Immature natural killer cell (primary cell): ENCODE measurements around the gene HDAC4. TPM values are rescaled to one million over a fixed set of nuclear protein-coding genes. Genes with fewer than 3 reads are reported as not detected.

Source experiments
- DNase-seq, 3 donors: peaks; one replicate each; pipeline ENCODE4 v3.0.0; 2022; ENCODE audit warnings: mixed read lengths in 1 of 3
- H3K27ac Mint-ChIP-seq, 6 donors: one replicate each; pipeline ENCODE4 v1.8.0; 2020; ENCODE audit warnings: mixed read lengths in 6 of 6, mild to moderate bottlenecking in 5 of 6, inconsistent platforms in 4 of 6, moderate library complexity in 3 of 6
- H3K27me3 Mint-ChIP-seq, 3 donors: one replicate each; pipeline ENCODE4 v1.8.0; 2020 to 2021; ENCODE audit warnings: low read depth in 3 of 3, mild to moderate bottlenecking in 3 of 3, mixed read lengths in 3 of 3, moderate library complexity in 3 of 3, inconsistent platforms in 1 of 3
- H3K36me3 Mint-ChIP-seq, 3 donors: one replicate each; pipeline ENCODE4 v1.8.0; 2020; ENCODE audit warnings: mixed read lengths in 3 of 3, inconsistent platforms in 2 of 3, mild to moderate bottlenecking in 2 of 3
- H3K4me1 Mint-ChIP-seq, 2 donors: one replicate each; pipeline ENCODE4 v1.8.0; 2020; ENCODE audit warnings: inconsistent platforms in 2 of 2, mild to moderate bottlenecking in 2 of 2, mixed read lengths in 2 of 2, moderate library complexity in 1 of 2
- H3K4me3 Mint-ChIP-seq, 5 donors: one replicate each; pipeline ENCODE4 v1.8.0; 2020; ENCODE audit warnings: mild to moderate bottlenecking in 5 of 5, mixed read lengths in 5 of 5, inconsistent platforms in 3 of 5, moderate library complexity in 3 of 5
- H3K9me3 Mint-ChIP-seq, 6 donors: one replicate each; pipeline ENCODE4 v1.8.0; 2020; ENCODE audit warnings: mild to moderate bottlenecking in 6 of 6, mixed read lengths in 6 of 6, inconsistent platforms in 4 of 6, moderate library complexity in 3 of 6
- polyA plus RNA-seq, 3 donors: library from polyadenylated mRNA; unstranded; fragments of 300-500 nt; fragmentation: Illumina TruSeq; gene quantifications; one replicate each; pipeline ENCODE4 v1.2.3, GENCODE V29; 2021

HDAC4 gene
- polyA plus RNA-seq, 3 donors from 2014 or later = 1.9 to 8.1 (median 5.1) TPM

- DNase-seq = no peak
- Mint-ChIP-seq H3K27me3 (peaks cover 4 to 15% (median 13%) of the 10 kb centered on the region in 3 donors), H3K9me3 (peaks cover 0 to 2% (median 0%) of the 10 kb centered on the region in 6 donors), H3K27ac (peak overlapping the region in 1 of 6 donors; percentile 9), H3K4me3 (no peak overlapping the region), H3K36me3 (peaks cover 5 to 18% (median 15%) of the 10 kb centered on the region in 3 donors), H3K4me1 (peaks cover 42 to 55% of the 10 kb centered on the region in 2 donors)
Measured at GRCh38 chr2:239337122-239337876, 63.5 kb downstream of the HDAC4 start.

- peaks cover under 1 to 6% (median 5%) of the 10 kb centered on the region in 3 donors for H3K36me3 Mint-ChIP-seq
- H3K27me3 Mint-ChIP-seq = peaks cover 1 to 3% (median 3%) of the 10 kb centered on the region in 3 donors
- DNase-seq = no peak
- H3K27ac Mint-ChIP-seq = no peak overlapping the region
- peaks cover 22 to 35% of the 10 kb centered on the region in 2 donors for H3K4me1 Mint-ChIP-seq
- H3K9me3 Mint-ChIP-seq = peaks cover 0 to 2% (median 0%) of the 10 kb centered on the region in 6 donors
- no peak overlapping the region for H3K4me3 Mint-ChIP-seq
Measured at GRCh38 chr2:239331560-239331959, 69.3 kb downstream of the HDAC4 start.

- no peak for DNase-seq
- H3K4me1 Mint-ChIP-seq = peaks cover 23 to 38% of the 10 kb centered on the region in 2 donors
- peaks cover 0 to under 1% (median 0%) of the 10 kb centered on the region in 3 donors for H3K36me3 Mint-ChIP-seq
- H3K9me3 Mint-ChIP-seq = peaks cover 0 to 2% (median 0%) of the 10 kb centered on the region in 6 donors
- no peak overlapping the region for H3K4me3 Mint-ChIP-seq
- H3K27me3 Mint-ChIP-seq = peaks cover 1 to 3% (median 3%) of the 10 kb centered on the region in 3 donors
- H3K27ac Mint-ChIP-seq = peak overlapping the region in 1 of 6 donors; percentile 80
Measured at GRCh38 chr2:239330836-239331235, 70.0 kb downstream of the HDAC4 start.

- DNase-seq = no peak
- Mint-ChIP-seq H3K4me3 (no peak overlapping the region), H3K27me3 (peaks cover 0 to 3% (median 1%) of the 10 kb centered on the region in 3 donors), H3K27ac (peak overlapping the region in 1 of 6 donors; percentile 24), H3K9me3 (no peaks in the 10 kb centered on the region), H3K4me1 (peaks cover 26 to 42% of the 10 kb centered on the region in 2 donors), H3K36me3 (peaks cover 0 to 3% (median 0%) of the 10 kb centered on the region in 3 donors)
Measured at GRCh38 chr2:239329972-239330572, 70.7 kb downstream of the HDAC4 start.

GRCh38 chr2:239329284-239329971, 71.4 kb downstream of the HDAC4 start:
- H3K9me3 Mint-ChIP-seq = no peaks in the 10 kb centered on the region
- H3K27me3 Mint-ChIP-seq = peaks cover 0 to 3% (median 1%) of the 10 kb centered on the region in 3 donors
- no peak overlapping the region for H3K27ac Mint-ChIP-seq
- peaks cover 31 to 47% of the 10 kb centered on the region in 2 donors for H3K4me1 Mint-ChIP-seq
- DNase-seq = no peak
- peaks cover 0 to 7% (median 0%) of the 10 kb centered on the region in 3 donors for H3K36me3 Mint-ChIP-seq
- H3K4me3 Mint-ChIP-seq = no peak overlapping the region

- H3K27me3 Mint-ChIP-seq = peaks cover 0 to 3% (median 1%) of the 10 kb centered on the region in 3 donors
- H3K27ac Mint-ChIP-seq = peak overlapping the region in 1 of 6 donors; percentile 22
Measured at GRCh38 chr2:239328351-239329191, 72.2 kb downstream of the HDAC4 start.

GRCh38 chr2:239327536-239328350, 73.1 kb downstream of the HDAC4 start:
- peaks cover 44 to 64% of the 10 kb centered on the region in 2 donors for H3K4me1 Mint-ChIP-seq
- DNase-seq = no peak
- H3K36me3 Mint-ChIP-seq = peaks cover 0 to 11% (median 5%) of the 10 kb centered on the region in 3 donors
- H3K27ac Mint-ChIP-seq = peak overlapping the region; percentile 36 to 68 (median 58)
- H3K9me3 Mint-ChIP-seq = no peaks in the 10 kb centered on the region
- H3K4me3 Mint-ChIP-seq = peak overlapping the region in 1 of 5 donors; percentile 24
- H3K27me3 Mint-ChIP-seq = peaks cover 0 to 3% (median 1%) of the 10 kb centered on the region in 3 donors

More at GRCh38 chr2:239328351-239329191, 72.2 kb downstream of the HDAC4 start:
- no peaks in the 10 kb centered on the region for H3K9me3 Mint-ChIP-seq
- no peak overlapping the region for H3K4me3 Mint-ChIP-seq
- DNase-seq = no peak
- H3K36me3 Mint-ChIP-seq = peaks cover 0 to 11% (median 0%) of the 10 kb centered on the region in 3 donors
- H3K4me1 Mint-ChIP-seq = peaks cover 37 to 56% of the 10 kb centered on the region in 2 donors

- H3K27ac Mint-ChIP-seq = peak overlapping the region; percentile 45 to 79 (median 66)
- H3K4me1 Mint-ChIP-seq = peaks cover 52 to 72% of the 10 kb centered on the region in 2 donors
- H3K27me3 Mint-ChIP-seq = peaks cover 0 to 3% (median 1%) of the 10 kb centered on the region in 3 donors
- peak overlapping the region in 1 of 5 donors; percentile 32 for H3K4me3 Mint-ChIP-seq
- DNase-seq = peak in 2 of 3 donors; percentile 12 to 22
- peaks cover 0 to 11% (median 5%) of the 10 kb centered on the region in 3 donors for H3K36me3 Mint-ChIP-seq
- H3K9me3 Mint-ChIP-seq = no peaks in the 10 kb centered on the region
Measured at GRCh38 chr2:239326831-239327535, 73.8 kb downstream of the HDAC4 start.

- H3K9me3 Mint-ChIP-seq = no peaks in the 10 kb centered on the region
Measured at GRCh38 chr2:239324456-239324855, 76.4 kb downstream of the HDAC4 start.

GRCh38 chr2:239323447-239323846, 77.4 kb downstream of the HDAC4 start:
- H3K4me3 Mint-ChIP-seq = peak overlapping the region in 3 of 5 donors; percentile 25 to 80 (median 71)
- H3K36me3 Mint-ChIP-seq = peaks cover 0 to 11% (median 5%) of the 10 kb centered on the region in 3 donors
- peaks cover 0 to 2% (median 2%) of the 10 kb centered on the region in 3 donors for H3K27me3 Mint-ChIP-seq
- H3K27ac Mint-ChIP-seq = peak overlapping the region; percentile 92 to 96 (median 95)
- H3K9me3 Mint-ChIP-seq = no peaks in the 10 kb centered on the region
- peaks cover 63 to 88% of the 10 kb centered on the region in 2 donors for H3K4me1 Mint-ChIP-seq
- DNase-seq = no peak

More at GRCh38 chr2:239324456-239324855, 76.4 kb downstream of the HDAC4 start:
- DNase-seq = no peak
- Mint-ChIP-seq H3K27me3 (peaks cover 0 to 2% (median 0%) of the 10 kb centered on the region in 3 donors), H3K36me3 (peaks cover 0 to 11% (median 5%) of the 10 kb centered on the region in 3 donors), H3K4me3 (no peak overlapping the region), H3K27ac (peak overlapping the region in 5 of 6 donors; percentile 3 to 71 (median 42)), H3K4me1 (peaks cover 53 to 78% of the 10 kb centered on the region in 2 donors)

- H3K4me1 Mint-ChIP-seq = peaks cover 68 to 90% of the 10 kb centered on the region in 2 donors
- peak; percentile 29 to 49 (median 41) for DNase-seq
- peak overlapping the region; percentile 53 to 80 (median 67) for H3K4me3 Mint-ChIP-seq
- peaks cover 0 to 11% (median 5%) of the 10 kb centered on the region in 3 donors for H3K36me3 Mint-ChIP-seq
- no peaks in the 10 kb centered on the region for H3K9me3 Mint-ChIP-seq
- peaks cover 0 to 2% (median 2%) of the 10 kb centered on the region in 3 donors for H3K27me3 Mint-ChIP-seq
- H3K27ac Mint-ChIP-seq = peak overlapping the region; percentile 92 to 96 (median 95)
Measured at GRCh38 chr2:239322416-239323086, 78.3 kb downstream of the HDAC4 start.
